Stimulated activated memory B cell treated with anti-CD40 and anti-IgM and Interleukin-4, amounts not matched to agents 10 μg/mL and 1 μg/mL and 100 μg/mL, for 72 hours (primary cell): ENCODE results near the gene PLXDC2.

Source experiments
- ATAC-seq: fragments of 150-1000 bp; cut with Tn5 transposase; 2 replicates; pipeline ENCODE4 v1.10.0; 2021
- H3K27ac Mint-ChIP-seq: one replicate; pipeline ENCODE4 v1.8.0; 2022; ENCODE audit warnings: mild to moderate bottlenecking, mixed read lengths
- H3K27me3 Mint-ChIP-seq: one replicate; pipeline ENCODE4 v1.8.0; 2022; ENCODE audit warnings: mixed read lengths
- H3K36me3 Mint-ChIP-seq: one replicate; pipeline ENCODE4 v1.8.0; 2022; ENCODE audit warnings: mixed read lengths
- H3K4me1 Mint-ChIP-seq: one replicate; pipeline ENCODE4 v1.8.0; 2022; ENCODE audit warnings: mixed read lengths
- H3K4me3 Mint-ChIP-seq: one replicate; pipeline ENCODE4 v1.8.0; 2022; ENCODE audit warnings: mild to moderate bottlenecking, moderate library complexity, mixed read lengths
- H3K9me3 Mint-ChIP-seq: one replicate; pipeline ENCODE4 v1.8.0; 2022; ENCODE audit warnings: mixed read lengths

PLXDC2 gene

DNA sequence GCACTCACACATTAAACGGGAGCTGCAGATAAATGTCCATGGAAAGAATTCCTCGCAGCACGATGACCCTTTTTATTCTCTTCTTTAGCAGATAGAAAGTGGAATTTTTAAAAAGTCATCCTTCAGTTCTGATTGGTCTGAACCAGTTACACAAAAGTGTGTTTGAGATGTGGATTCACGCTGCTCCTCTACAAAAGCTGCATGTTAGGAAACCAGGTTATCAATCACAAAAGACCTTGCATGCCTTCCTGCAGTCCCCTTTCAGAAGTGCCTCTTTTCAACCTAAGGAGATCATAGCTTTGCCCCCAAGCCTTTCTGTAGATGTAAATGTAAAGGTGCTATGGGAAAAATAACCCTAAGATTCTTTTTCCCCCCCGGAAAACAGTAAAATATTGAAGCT lies 299.7 kb downstream of the PLXDC2 start:
- no peak overlapping the region for H3K4me3 Mint-ChIP-seq
- H3K27ac Mint-ChIP-seq: no peak overlapping the region
- H3K9me3 Mint-ChIP-seq: peaks cover 6% of the 10 kb centered on the region
- H3K4me1 Mint-ChIP-seq: no peaks in the 10 kb centered on the region
- H3K36me3 Mint-ChIP-seq: no peaks in the 10 kb centered on the region
- H3K27me3 Mint-ChIP-seq: no peaks in the 10 kb centered on the region
- ATAC-seq: no peak

DNA sequence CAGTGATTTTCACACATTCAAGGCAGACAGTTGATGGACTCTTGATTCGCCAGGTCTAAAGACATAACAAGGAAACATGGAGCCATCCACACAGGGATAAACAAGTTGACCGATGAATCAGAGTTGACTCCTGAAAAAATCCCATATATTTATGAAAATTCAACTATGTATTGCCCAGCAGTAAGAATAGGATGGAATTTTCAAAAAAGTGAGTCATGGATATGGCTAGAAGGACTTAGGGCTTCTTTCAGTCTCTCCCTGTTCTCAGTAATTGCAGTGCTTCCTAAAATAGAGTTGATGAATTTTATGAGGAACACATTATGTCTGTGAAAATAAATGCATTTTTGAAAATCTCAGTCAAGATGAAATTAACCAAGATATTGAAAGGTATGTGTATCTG lies 301.2 kb downstream of the PLXDC2 start:
- Mint-ChIP-seq H3K27me3 (no peaks in the 10 kb centered on the region), H3K36me3 (no peaks in the 10 kb centered on the region), H3K27ac (no peak overlapping the region), H3K9me3 (peaks cover 8% of the 10 kb centered on the region), H3K4me1 (no peaks in the 10 kb centered on the region), H3K4me3 (no peak overlapping the region)
- ATAC-seq: no peak

DNA sequence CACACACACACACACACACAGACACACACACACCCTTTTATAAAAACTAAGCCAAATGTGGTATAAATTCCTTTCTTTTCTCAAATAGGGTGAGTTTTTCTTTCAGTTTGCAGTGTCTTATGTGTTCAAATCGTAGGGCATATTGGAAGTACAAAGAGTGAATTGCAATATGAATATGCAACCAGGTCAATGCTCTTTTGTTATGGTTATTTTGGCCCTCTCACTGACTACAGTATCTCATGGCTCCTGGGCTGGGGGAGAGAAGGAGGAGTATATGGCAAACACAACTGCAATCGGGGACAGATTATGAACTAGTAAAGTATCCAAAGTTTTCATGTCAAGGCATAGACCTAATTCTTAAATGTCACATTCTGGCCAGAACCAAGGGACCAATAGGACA lies 301.9 kb downstream of the PLXDC2 start:
- H3K9me3 Mint-ChIP-seq: peaks cover 11% of the 10 kb centered on the region
- H3K4me1 Mint-ChIP-seq: no peaks in the 10 kb centered on the region
- no peak overlapping the region for H3K4me3 Mint-ChIP-seq
- ATAC-seq: no peak
- H3K27me3 Mint-ChIP-seq: no peaks in the 10 kb centered on the region
- H3K27ac Mint-ChIP-seq: no peak overlapping the region
- no peaks in the 10 kb centered on the region for H3K36me3 Mint-ChIP-seq

DNA sequence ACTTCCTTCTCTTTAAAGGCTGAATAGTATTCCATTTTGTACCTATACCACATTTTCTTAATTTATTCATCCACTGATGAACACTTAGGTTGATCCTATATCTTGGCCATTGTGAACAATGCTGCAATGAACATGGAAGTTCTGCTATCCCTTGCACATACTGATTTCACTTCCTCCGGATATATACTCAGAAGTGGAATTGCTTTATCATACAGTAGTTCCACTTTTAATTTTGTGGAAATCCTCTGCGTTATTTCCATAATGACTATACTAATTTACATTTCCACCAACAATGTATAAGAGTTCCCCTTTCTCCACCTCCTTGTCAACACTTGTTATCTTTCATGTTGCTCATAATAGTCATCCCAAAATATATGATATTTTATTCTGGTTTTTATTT lies 312.6 kb downstream of the PLXDC2 start:
- no peak overlapping the region for H3K27ac Mint-ChIP-seq
- ATAC-seq: no peak
- no peak overlapping the region for H3K4me3 Mint-ChIP-seq
- no peaks in the 10 kb centered on the region for H3K4me1 Mint-ChIP-seq
- H3K9me3 Mint-ChIP-seq: peaks cover 18% of the 10 kb centered on the region
- no peaks in the 10 kb centered on the region for H3K36me3 Mint-ChIP-seq
- no peaks in the 10 kb centered on the region for H3K27me3 Mint-ChIP-seq

DNA sequence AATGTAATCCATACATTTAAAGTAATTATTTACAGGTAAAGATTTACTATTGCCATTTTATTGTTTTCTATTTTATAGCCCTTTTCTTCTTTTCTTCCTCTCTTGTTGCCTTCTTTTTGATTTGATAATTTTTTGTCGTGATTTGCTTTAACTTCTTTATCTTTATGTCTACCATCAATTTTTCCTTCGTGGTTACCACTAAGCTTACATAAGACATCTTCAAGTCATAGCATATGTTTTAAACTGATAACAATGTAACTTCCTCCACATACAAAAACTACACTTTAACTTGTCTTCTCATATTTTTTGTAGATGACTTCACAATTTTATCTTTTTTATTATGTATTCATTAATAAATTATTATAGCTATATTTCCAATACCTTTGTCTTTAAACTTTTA lies 316.6 kb downstream of the PLXDC2 start:
- Mint-ChIP-seq H3K27ac (no peak overlapping the region), H3K4me3 (no peak overlapping the region), H3K36me3 (no peaks in the 10 kb centered on the region), H3K9me3 (peaks cover 18% of the 10 kb centered on the region), H3K27me3 (no peaks in the 10 kb centered on the region), H3K4me1 (no peaks in the 10 kb centered on the region)
- no peak for ATAC-seq

DNA sequence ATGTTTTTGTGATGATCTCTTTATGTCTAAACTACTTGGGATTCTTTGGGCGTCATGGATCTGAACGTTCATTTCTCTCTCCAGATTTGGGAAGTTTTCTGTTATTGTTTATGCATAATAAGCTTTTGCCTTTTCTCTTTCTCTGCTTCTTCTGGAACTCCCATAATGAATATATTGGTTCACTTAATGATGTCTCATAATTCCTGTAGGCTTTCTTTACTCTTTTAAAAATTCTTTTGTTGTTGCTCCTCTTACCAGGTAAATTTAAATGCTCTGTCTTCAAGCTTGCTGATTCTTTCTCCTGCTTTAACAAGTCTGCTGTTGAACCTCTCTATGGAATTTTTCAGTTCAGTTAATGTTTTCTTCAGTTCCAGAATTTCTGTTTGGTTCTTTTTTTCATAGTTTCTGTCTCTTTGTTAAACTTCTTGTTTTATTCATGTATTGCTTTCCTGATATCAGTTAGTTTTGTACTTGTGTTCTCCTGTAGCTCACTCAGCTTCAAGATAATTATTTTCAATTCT lies 317.5 kb downstream of the PLXDC2 start:
- Mint-ChIP-seq H3K27me3 (no peaks in the 10 kb centered on the region), H3K4me3 (no peak overlapping the region), H3K4me1 (no peaks in the 10 kb centered on the region), H3K36me3 (no peaks in the 10 kb centered on the region), H3K9me3 (peaks cover 14% of the 10 kb centered on the region), H3K27ac (no peak overlapping the region)
- no peak for ATAC-seq

DNA sequence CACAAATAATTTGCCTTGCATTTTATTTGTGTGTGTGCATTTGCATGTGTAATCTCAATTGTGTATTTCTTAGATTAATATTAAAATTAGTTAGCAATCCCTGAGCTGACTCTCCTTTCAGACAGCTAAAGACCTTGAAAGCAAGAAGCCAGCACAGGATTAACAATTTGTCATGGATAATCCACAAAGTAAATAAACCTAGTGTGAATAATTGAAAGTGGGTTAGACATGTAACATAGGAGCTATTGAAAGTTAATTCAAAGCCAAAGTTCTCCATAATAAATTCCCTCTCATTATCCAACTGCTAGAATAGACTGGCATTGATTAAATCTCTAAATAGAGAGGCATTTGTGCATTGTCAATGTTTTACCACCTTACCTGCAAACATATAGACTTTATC lies 326.1 kb downstream of the PLXDC2 start:
- no peaks in the 10 kb centered on the region for H3K27me3 Mint-ChIP-seq
- ATAC-seq: no peak

DNA sequence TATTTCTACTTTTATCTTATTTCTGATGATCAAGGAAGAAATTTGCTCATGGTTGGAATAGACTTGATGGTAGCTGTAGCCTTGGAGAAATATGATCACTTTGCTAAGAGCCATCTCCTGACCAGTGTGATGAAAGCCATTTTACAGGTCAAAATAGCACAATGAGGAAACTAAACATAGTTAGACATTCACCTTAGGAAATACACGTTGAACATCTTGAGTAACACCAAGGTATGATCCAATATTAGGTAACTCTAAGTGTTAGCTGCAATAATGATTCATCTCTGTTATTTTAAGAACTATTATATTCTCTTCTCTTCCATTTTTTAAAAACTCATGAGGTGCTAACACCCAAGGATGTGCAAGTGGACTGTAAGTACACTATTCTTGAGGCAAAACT lies 328.0 kb downstream of the PLXDC2 start:
- H3K36me3 Mint-ChIP-seq: no peaks in the 10 kb centered on the region
- H3K4me3 Mint-ChIP-seq: no peak overlapping the region
- H3K27ac Mint-ChIP-seq: no peak overlapping the region
- H3K4me1 Mint-ChIP-seq: no peaks in the 10 kb centered on the region
- H3K9me3 Mint-ChIP-seq: peaks cover 3% of the 10 kb centered on the region
- no peaks in the 10 kb centered on the region for H3K27me3 Mint-ChIP-seq
- ATAC-seq: no peak

More for the DNA sequence above, 326.1 kb downstream of the PLXDC2 start:
- no peaks in the 10 kb centered on the region for H3K36me3 Mint-ChIP-seq
- no peak overlapping the region for H3K27ac Mint-ChIP-seq
- peaks cover 3% of the 10 kb centered on the region for H3K9me3 Mint-ChIP-seq
- H3K4me1 Mint-ChIP-seq: no peaks in the 10 kb centered on the region
- no peak overlapping the region for H3K4me3 Mint-ChIP-seq

DNA sequence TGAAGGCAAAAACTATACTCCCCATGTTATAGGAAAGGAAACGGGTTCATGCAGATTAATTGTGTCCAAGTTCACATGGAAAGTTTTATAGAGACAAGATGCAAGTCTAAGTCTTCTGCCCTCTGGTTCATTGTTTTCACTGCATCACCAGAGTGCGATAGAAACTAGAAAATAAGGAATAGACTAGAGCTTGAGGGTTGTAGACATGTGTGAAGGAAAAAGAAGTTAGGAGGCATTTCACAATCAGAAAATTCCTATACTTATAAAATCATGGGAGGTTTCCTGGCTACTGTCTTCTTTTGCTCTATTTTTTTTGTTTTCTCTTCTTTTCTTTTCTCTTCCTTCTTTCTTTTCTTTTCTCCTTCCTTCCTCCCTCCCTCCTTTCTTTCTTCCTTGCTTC lies 329.8 kb downstream of the PLXDC2 start:
- no peaks in the 10 kb centered on the region for H3K27me3 Mint-ChIP-seq
- no peaks in the 10 kb centered on the region for H3K4me1 Mint-ChIP-seq
- H3K27ac Mint-ChIP-seq: no peak overlapping the region
- ATAC-seq: no peak
- no peaks in the 10 kb centered on the region for H3K36me3 Mint-ChIP-seq
- no peak overlapping the region for H3K4me3 Mint-ChIP-seq
- no peaks in the 10 kb centered on the region for H3K9me3 Mint-ChIP-seq

DNA sequence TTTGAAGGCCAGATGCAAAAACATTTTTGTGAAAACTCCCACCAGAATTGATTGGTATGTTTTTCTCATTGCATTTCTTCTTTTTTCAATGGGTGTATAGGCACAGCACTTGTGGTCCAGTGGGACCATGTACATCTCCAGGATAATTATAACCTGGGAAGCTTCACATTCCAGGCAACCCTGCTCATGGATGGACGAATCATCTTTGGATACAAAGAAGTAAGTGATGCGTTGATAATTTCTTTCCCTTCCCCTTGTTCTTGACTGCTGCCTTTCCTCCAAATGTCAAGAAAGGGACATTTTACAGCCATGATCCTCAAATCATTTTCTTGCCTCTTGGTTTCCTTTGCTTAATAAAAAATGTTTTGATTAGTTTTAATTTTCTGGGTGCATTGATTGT lies 331.5 kb downstream of the PLXDC2 start:
- no peaks in the 10 kb centered on the region for H3K9me3 Mint-ChIP-seq
- ATAC-seq: no peak
- no peaks in the 10 kb centered on the region for H3K4me1 Mint-ChIP-seq
- H3K36me3 Mint-ChIP-seq: no peaks in the 10 kb centered on the region
- no peak overlapping the region for H3K4me3 Mint-ChIP-seq
- no peak overlapping the region for H3K27ac Mint-ChIP-seq
- H3K27me3 Mint-ChIP-seq: no peaks in the 10 kb centered on the region

DNA sequence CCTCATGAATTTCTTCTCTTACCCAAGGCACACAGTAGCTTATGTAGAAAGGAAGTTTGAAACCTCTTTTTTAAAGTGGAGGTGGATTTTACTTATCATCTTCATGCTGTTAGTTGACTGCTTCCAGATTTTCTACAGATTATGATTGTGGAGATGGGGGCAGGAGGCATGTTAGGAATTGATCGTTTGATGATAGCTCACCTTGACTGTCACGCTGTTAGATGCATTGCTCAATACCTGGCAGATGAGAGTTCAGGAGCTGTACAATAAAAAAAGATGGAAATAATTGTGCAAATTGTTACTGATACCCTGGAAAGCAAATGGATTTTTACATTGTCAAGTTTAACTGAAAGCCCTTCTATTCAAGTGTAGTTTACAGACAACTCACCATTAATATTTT lies 340.3 kb downstream of the PLXDC2 start:
- no peaks in the 10 kb centered on the region for H3K36me3 Mint-ChIP-seq
- H3K27me3 Mint-ChIP-seq: no peaks in the 10 kb centered on the region
- no peak overlapping the region for H3K4me3 Mint-ChIP-seq
- no peak for ATAC-seq
- no peak overlapping the region for H3K27ac Mint-ChIP-seq
- H3K4me1 Mint-ChIP-seq: no peaks in the 10 kb centered on the region
- H3K9me3 Mint-ChIP-seq: peaks cover 3% of the 10 kb centered on the region

DNA sequence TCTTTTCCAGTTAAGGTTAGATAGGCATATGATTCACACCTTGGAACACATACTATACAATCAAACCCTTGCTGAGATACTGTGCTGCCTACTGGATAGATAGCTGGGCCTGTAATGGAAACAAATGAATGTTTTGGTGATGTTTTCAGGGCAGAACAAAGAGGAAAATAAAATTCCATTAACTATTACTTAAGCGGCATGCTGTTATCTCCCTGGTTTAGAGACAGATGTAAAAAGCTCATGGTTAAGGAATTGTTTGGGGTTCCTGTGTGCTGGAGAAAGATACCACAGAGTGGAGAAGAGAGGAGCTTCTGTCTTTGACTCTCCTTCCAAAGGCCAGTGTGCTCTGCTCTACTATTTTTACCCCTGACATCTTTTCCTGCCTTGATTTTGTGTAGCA lies 341.1 kb downstream of the PLXDC2 start:
- Mint-ChIP-seq H3K36me3 (no peaks in the 10 kb centered on the region), H3K4me3 (no peak overlapping the region), H3K27ac (no peak overlapping the region)

DNA sequence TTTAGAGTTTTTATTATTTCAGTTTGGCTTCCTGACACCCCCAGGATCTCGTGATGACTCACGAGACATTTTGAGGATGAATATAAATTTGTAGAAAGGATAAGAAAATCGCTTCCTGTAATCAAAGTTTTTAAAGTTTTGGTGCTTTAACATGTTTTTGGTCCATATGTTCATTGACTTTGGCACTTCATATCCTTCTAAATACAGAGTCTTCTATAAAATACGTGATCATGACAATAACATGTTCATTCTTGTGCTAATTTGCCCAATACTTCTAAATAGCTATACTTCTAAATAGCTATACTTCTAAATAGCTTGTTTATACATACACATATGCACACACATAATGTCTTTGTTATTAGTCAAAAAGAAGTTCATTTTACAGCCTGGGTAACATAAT lies 341.9 kb downstream of the PLXDC2 start:
- Mint-ChIP-seq H3K4me1 (no peaks in the 10 kb centered on the region), H3K27ac (no peak overlapping the region), H3K4me3 (no peak overlapping the region), H3K9me3 (peaks cover 8% of the 10 kb centered on the region), H3K36me3 (no peaks in the 10 kb centered on the region), H3K27me3 (no peaks in the 10 kb centered on the region)
- no peak for ATAC-seq

More for the DNA sequence above, 341.1 kb downstream of the PLXDC2 start:
- H3K27me3 Mint-ChIP-seq: no peaks in the 10 kb centered on the region
- ATAC-seq: no peak
- H3K4me1 Mint-ChIP-seq: no peaks in the 10 kb centered on the region
- peaks cover 8% of the 10 kb centered on the region for H3K9me3 Mint-ChIP-seq

DNA sequence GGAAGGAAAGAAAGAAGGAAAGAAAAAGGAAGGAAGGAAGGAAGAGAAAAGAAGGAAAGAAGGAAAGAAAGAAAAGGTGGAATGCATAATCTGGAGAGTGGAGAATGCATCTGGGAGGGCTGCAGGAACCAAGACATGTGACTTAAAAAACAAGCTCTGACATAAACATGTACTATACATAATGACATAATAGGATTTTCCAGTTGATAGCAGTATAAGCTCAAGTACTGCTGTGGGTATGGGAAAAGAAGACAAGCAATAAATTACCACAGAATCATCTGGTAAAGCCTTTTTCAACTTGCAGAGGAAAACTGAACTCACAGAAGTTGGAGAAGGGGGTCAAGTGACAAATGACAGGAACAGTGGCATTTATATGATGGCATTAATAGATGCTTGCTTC lies 345.9 kb downstream of the PLXDC2 start:
- H3K4me1 Mint-ChIP-seq: no peaks in the 10 kb centered on the region
- no peak for ATAC-seq
- no peak overlapping the region for H3K4me3 Mint-ChIP-seq
- H3K27me3 Mint-ChIP-seq: no peaks in the 10 kb centered on the region
- no peaks in the 10 kb centered on the region for H3K36me3 Mint-ChIP-seq
- H3K27ac Mint-ChIP-seq: no peak overlapping the region
- peaks cover 8% of the 10 kb centered on the region for H3K9me3 Mint-ChIP-seq

DNA sequence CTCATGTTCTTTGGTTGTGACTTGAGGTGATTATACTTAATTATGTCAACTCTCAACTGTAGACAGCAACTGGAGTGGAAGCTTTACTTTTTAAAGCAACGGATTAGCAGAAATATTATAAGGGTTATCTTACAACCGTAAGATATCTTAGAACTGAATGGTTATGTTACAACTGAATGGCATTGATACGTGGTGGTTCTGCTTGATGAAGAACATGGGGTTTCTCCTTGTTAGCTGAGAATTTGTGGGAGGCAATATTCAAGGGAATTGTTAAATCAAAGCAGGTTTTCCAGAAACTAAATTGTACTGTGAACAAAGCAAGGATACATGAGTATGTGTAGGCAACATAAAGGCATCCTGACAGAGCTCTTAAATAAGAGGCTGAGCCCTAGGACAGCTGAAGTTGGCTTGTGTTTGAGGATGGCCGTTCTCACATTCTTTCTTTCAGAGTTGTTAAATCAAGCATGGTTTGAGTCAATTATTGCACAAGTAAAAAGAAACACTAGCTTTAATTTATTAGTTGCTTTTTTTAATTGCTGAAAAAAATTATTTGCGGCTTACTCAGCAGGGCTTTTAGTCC lies 350.0 kb downstream of the PLXDC2 start:
- H3K4me3 Mint-ChIP-seq: no peak overlapping the region
- H3K36me3 Mint-ChIP-seq: no peaks in the 10 kb centered on the region
- H3K4me1 Mint-ChIP-seq: no peaks in the 10 kb centered on the region
- peaks cover 11% of the 10 kb centered on the region for H3K9me3 Mint-ChIP-seq
- no peaks in the 10 kb centered on the region for H3K27me3 Mint-ChIP-seq
- no peak overlapping the region for H3K27ac Mint-ChIP-seq
- no peak for ATAC-seq

DNA sequence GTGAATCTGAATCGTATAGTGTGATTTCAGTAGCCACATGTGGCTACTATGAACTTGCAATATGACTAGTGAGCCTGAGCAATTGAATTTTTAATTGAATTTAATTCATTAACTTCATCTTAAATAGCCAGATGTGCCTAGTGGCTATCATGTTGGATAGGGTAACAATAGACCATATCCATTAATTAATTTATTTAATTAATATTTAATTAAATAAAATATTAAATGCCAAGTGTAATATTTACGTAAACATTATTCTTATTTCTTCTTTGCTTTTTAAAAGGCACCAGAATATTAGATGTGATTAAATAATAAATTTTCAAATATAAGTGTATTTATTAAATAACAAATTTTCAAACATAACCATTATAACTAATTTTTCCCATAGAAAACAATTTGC lies 354.4 kb downstream of the PLXDC2 start:
- Mint-ChIP-seq H3K27ac (no peak overlapping the region), H3K9me3 (peaks cover 3% of the 10 kb centered on the region), H3K4me3 (no peak overlapping the region), H3K4me1 (no peaks in the 10 kb centered on the region), H3K36me3 (no peaks in the 10 kb centered on the region), H3K27me3 (no peaks in the 10 kb centered on the region)
- ATAC-seq: no peak

DNA sequence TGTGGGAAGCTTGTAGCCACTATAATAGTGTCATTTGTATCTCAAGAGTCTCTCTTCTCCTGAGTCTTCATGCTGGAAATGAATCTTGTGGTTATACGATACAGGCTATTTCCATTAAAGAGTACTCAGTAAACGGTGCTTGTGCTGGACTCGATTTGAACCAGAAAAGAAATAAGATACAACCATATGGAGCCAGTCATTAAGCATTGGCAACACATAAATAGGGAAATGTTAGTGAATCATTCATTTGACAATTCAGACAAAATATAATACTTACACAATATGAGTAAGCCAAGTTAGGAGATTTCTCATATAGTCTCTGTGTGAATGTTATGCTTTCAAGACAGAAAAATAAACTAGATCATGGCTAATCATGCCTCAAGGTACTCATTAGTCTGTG lies 356.8 kb downstream of the PLXDC2 start:
- no peaks in the 10 kb centered on the region for H3K36me3 Mint-ChIP-seq
- no peak overlapping the region for H3K4me3 Mint-ChIP-seq
- no peak for ATAC-seq
- H3K4me1 Mint-ChIP-seq: no peaks in the 10 kb centered on the region
- no peak overlapping the region for H3K27ac Mint-ChIP-seq
- H3K9me3 Mint-ChIP-seq: peaks cover 3% of the 10 kb centered on the region
- H3K27me3 Mint-ChIP-seq: no peaks in the 10 kb centered on the region
